HEK293T (cell line): Measurements from ENCODE around the gene CD2AP.
"Not testable (repeated sequence)": the region's sequence is repeated elsewhere in the genome, so short reads cannot be mapped to it uniquely, and the experiment has no call there.

ENCODE experiments used
- CTCF ChIA-PET: fragments of 350-600 bp; formaldehyde crosslinking; extraction: SDS; loops from one replicate; lab custom pipeline; 2021; ENCODE audit warnings: antibody characterized with exemption, inconsistent platforms; lab: Yijun Ruan, JAX
- POLR2A ChIA-PET: fragments of 350-600 bp; formaldehyde crosslinking; extraction: SDS; loops from one replicate; lab custom pipeline; 2020; ENCODE audit warnings: antibody characterized with exemption, inconsistent platforms; lab: Yijun Ruan, JAX
- DNase-seq: peaks from one replicate; pipeline ENCODE4 v3.0.0; 2012; ENCODE audit warnings: mixed read lengths; ENCODE audit errors: extremely low spot score
- ARNT ChIP-seq: fragments of 450-650 bp; IDR thresholded peaks from 2 replicates; pipeline ENCODE4 v1.6.1; 2017; ENCODE audit warnings: mild to moderate bottlenecking
- BHLHE40 ChIP-seq: fragments of 450-650 bp; IDR thresholded peaks from 2 replicates; pipeline ENCODE4 v1.6.1; 2016; ENCODE audit warnings: mild to moderate bottlenecking, moderate library complexity, borderline replicate concordance
- CTBP1 ChIP-seq: fragments of 450-650 bp; IDR thresholded peaks from 2 replicates; pipeline ENCODE4 v1.6.1; 2016; ENCODE audit warnings: borderline replicate concordance
- ELF4 ChIP-seq: fragments of 450-650 bp; IDR thresholded peaks from 2 replicates; pipeline ENCODE4 v1.6.1; 2017; ENCODE audit warnings: antibody characterized with exemption
- FOXA1 ChIP-seq: fragments of 450-650 bp; IDR thresholded peaks from 2 replicates; pipeline ENCODE4 v1.6.1; 2016; ENCODE audit warnings: mild to moderate bottlenecking
- FOXK2 ChIP-seq: fragments of 450-650 bp; IDR thresholded peaks from 2 replicates; pipeline ENCODE4 v1.6.1; 2016; ENCODE audit warnings: mild to moderate bottlenecking
- FOXM1 ChIP-seq: fragments of 450-650 bp; IDR thresholded peaks from 2 replicates; pipeline ENCODE4 v1.6.1; 2017; ENCODE audit warnings: mild to moderate bottlenecking, borderline replicate concordance
- HDGF ChIP-seq: fragments of 450-650 bp; IDR thresholded peaks from 2 replicates; pipeline ENCODE4 v1.6.1; 2017; ENCODE audit warnings: antibody characterized with exemption, borderline replicate concordance
- L3MBTL2 ChIP-seq: fragments of 450-650 bp; conservative IDR thresholded peaks from 2 replicates; pipeline ENCODE4 v1.6.1; 2016; ENCODE audit warnings: mild to moderate bottlenecking
- LEF1 ChIP-seq: fragments of 450-650 bp; IDR thresholded peaks from 2 replicates; pipeline ENCODE4 v1.6.1; 2017; ENCODE audit warnings: mild to moderate bottlenecking, borderline replicate concordance
- NFRKB ChIP-seq: fragments of 450-650 bp; IDR thresholded peaks from 2 replicates; pipeline ENCODE4 v1.6.1; 2016; ENCODE audit warnings: mild to moderate bottlenecking, moderate library complexity
- PKNOX1 ChIP-seq: fragments of 450-650 bp; IDR thresholded peaks from 2 replicates; pipeline ENCODE4 v1.6.1; 2016
- SP1 ChIP-seq: fragments of 450-650 bp; IDR thresholded peaks from 2 replicates; pipeline ENCODE4 v1.6.1; 2017
- SUZ12 ChIP-seq: fragments of 450-650 bp; IDR thresholded peaks from 2 replicates; pipeline ENCODE4 v1.6.1; 2016; ENCODE audit warnings: mild to moderate bottlenecking
- TARDBP ChIP-seq: fragments of 450-650 bp; IDR thresholded peaks from 2 replicates; pipeline ENCODE4 v1.6.1; 2016
- ZNF384 ChIP-seq: fragments of 450-650 bp; IDR thresholded peaks from 2 replicates; pipeline ENCODE4 v1.6.1; 2016

CD2AP gene

GRCh38 chr6:47536816-47537401 lies 59.3 kb downstream of the CD2AP start:
- no peak for DNase-seq
- POLR2A ChIA-PET, result no interaction called here
- CTCF ChIA-PET, result no interaction called here
- TF ChIP-seq BHLHE40, result no peak
- TF ChIP-seq HDGF, result no peak
- no peak for TF ChIP-seq L3MBTL2
- TF ChIP-seq NFRKB, result no peak
- no peak for TF ChIP-seq ZNF384
- TF ChIP-seq SP1, result no peak
- TF ChIP-seq FOXK2, result no peak
- no peak for TF ChIP-seq PKNOX1
- no peak for TF ChIP-seq CTBP1
- no peak for TF ChIP-seq TARDBP
- TF ChIP-seq LEF1, result no peak
- TF ChIP-seq ELF4, result no peak
- TF ChIP-seq SUZ12, result no peak
- no peak for TF ChIP-seq FOXA1
- TF ChIP-seq ARNT, result no peak
- no peak for TF ChIP-seq FOXM1

- POLR2A ChIA-PET, result no interaction called here
- CTCF ChIA-PET, result no interaction called here
These were observed 67.6 kb downstream of the CD2AP start for GRCh38 chr6:47545223-47545622.

GRCh38 chr6:47551670-47552069 lies 74.1 kb downstream of the CD2AP start:
- no peak for TF ChIP-seq L3MBTL2
- DNase-seq, result no peak
- ChIA-PET POLR2A (interaction anchor here (0.8 kb wide), 1 partner anchor 74 kb away, joined by 5 read pairs; the partner anchor contains the start of gene CD2AP), CTCF (no interaction called here)

More at GRCh38 chr6:47545223-47545622, 67.6 kb downstream of the CD2AP start:
- DNase-seq, result no peak
- no peak for TF ChIP-seq HDGF
- no peak for TF ChIP-seq ELF4
- TF ChIP-seq L3MBTL2, result no peak
- no peak for TF ChIP-seq SP1
- TF ChIP-seq ZNF384, result no peak
- no peak for TF ChIP-seq BHLHE40
- TF ChIP-seq FOXM1, result no peak
- TF ChIP-seq FOXK2, result no peak
- TF ChIP-seq CTBP1, result no peak
- no peak for TF ChIP-seq SUZ12
- TF ChIP-seq FOXA1, result no peak
- no peak for TF ChIP-seq TARDBP

GRCh38 chr6:47552319-47552718 lies 74.7 kb downstream of the CD2AP start:
- DNase-seq, result no peak
- ChIA-PET POLR2A (interaction anchor here (0.6 kb wide), 1 partner anchor 9 kb away, joined by 3 read pairs; no protein-coding TSS in a partner anchor), CTCF (no interaction called here)
- TF ChIP-seq ELF4 (no peak), ARNT (no peak), SP1 (no peak), LEF1 (no peak), NFRKB (no peak), BHLHE40 (no peak)

- ChIA-PET POLR2A (interaction anchor here (0.7 kb wide), 1 partner anchor 75 kb away, joined by 3 read pairs; no protein-coding TSS in a partner anchor), CTCF (interaction anchor here (0.6 kb wide), 1 partner anchor 685 kb away, joined by 7 read pairs; no protein-coding TSS in a partner anchor)
These were observed 75.7 kb downstream of the CD2AP start for GRCh38 chr6:47553243-47553642.

GRCh38 chr6:47556459-47556858 lies 78.9 kb downstream of the CD2AP start:
- POLR2A ChIA-PET, DNase-seq, CTCF ChIA-PET: not testable (repeated sequence)

More at GRCh38 chr6:47553243-47553642, 75.7 kb downstream of the CD2AP start:
- not testable (repeated sequence) for DNase-seq

- no peak for TF ChIP-seq BHLHE40
- no peak for TF ChIP-seq ARNT
- TF ChIP-seq SUZ12, result no peak
- no peak for TF ChIP-seq CTBP1
- TF ChIP-seq L3MBTL2, result no peak
- no peak for TF ChIP-seq ELF4
- TF ChIP-seq NFRKB, result no peak
- TF ChIP-seq SP1, result no peak
- no peak for TF ChIP-seq LEF1
- TF ChIP-seq FOXA1, result no peak
- TF ChIP-seq PKNOX1, result no peak
- TF ChIP-seq HDGF, result no peak
- no peak for TF ChIP-seq ZNF384
- TF ChIP-seq FOXM1, result no peak
- no peak for TF ChIP-seq FOXK2
- TF ChIP-seq TARDBP, result no peak
- ChIA-PET CTCF (no interaction called here), POLR2A (interaction anchor here (1.2 kb wide), 1 partner anchor 85 kb away, joined by 4 read pairs; the partner anchor contains the start of gene CD2AP)
- no peak for DNase-seq
These were observed 85.6 kb downstream of the CD2AP start for GRCh38 chr6:47563162-47563561.

- POLR2A ChIA-PET, DNase-seq, CTCF ChIA-PET: not testable (repeated sequence)
These were observed 89.0 kb downstream of the CD2AP start for GRCh38 chr6:47566602-47567001.
